H1 (cell line): Measurements from ENCODE around the gene CLIC3. TPM values are rescaled to one million over a fixed set of nuclear protein-coding genes. Genes with fewer than 3 reads are reported as not detected.

Experiments used
- CTCF ChIA-PET: fragments of 300-600 bp; sonication (Branson Sonifier 250); formaldehyde crosslinking; loops from one replicate; lab custom pipeline; 2021; ENCODE audit not compliant: partially characterized antibody; lab: Charles Lee
- POLR2A ChIA-PET: fragments of 300-600 bp; sonication (Branson Sonifier 250); formaldehyde crosslinking; loops from one replicate; lab custom pipeline; 2021; ENCODE audit warnings: inconsistent platforms; ENCODE audit not compliant: partially characterized antibody; lab: Charles Lee
- DNase-seq, 2 experiments: peaks; one replicate each; pipeline versions ENCODE4 v3.0.0 to v3.0.0-alpha.2; 2010 to 2022; ENCODE audit warnings: low spot score in 2 of 2, low read depth in 1 of 2, mixed read lengths in 1 of 2
- FAIRE-seq: peaks from 2 replicates; lab custom pipeline; 2011; peaks lifted over from hg19 to GRCh38; lab: Jason Lieb, UNC
- H2AFZ ChIP-seq: 2 replicates; pipeline ENCODE4 v1.8.1; 2012; ENCODE audit warnings: low read length, inconsistent platforms
- H2AK5ac ChIP-seq: 2 replicates; pipeline ENCODE4 v1.6.1; 2013; ENCODE audit warnings: low read depth, low read length
- H2BK120ac ChIP-seq: replicated peaks from 2 replicates; pipeline ENCODE3; 2013; ENCODE audit warnings: low read depth, low read length, inconsistent platforms
- H2BK12ac ChIP-seq: 2 replicates; pipeline ENCODE4 v1.6.1; 2013; ENCODE audit warnings: low read depth, low read length
- H2BK15ac ChIP-seq: 2 replicates; pipeline ENCODE4 v1.6.1; 2013; ENCODE audit warnings: low read length
- H2BK20ac ChIP-seq: 2 replicates; pipeline ENCODE4 v1.6.1; 2013; ENCODE audit warnings: low read length
- H2BK5ac ChIP-seq: 2 replicates; pipeline ENCODE4 v1.6.1; 2013; ENCODE audit warnings: low read depth, low read length
- H3K14ac ChIP-seq: 2 replicates; pipeline ENCODE4 v1.6.1; 2013; ENCODE audit warnings: inconsistent platforms; ENCODE audit not compliant: insufficient read length
- H3K18ac ChIP-seq: 2 replicates; pipeline ENCODE4 v1.6.1; 2013; ENCODE audit warnings: low read length; ENCODE audit errors: extremely low read depth
- H3K23ac ChIP-seq: 2 replicates; pipeline ENCODE4 v1.6.1; 2013; ENCODE audit warnings: inconsistent platforms; ENCODE audit not compliant: insufficient read length
- H3K23me2 ChIP-seq: 2 replicates; pipeline ENCODE4 v1.6.1; 2013; ENCODE audit warnings: low read depth, low read length
- H3K27ac ChIP-seq: 2 replicates; pipeline ENCODE4 v1.6.1; 2011; ENCODE audit warnings: low read depth, low read length, inconsistent platforms
- H3K27me3 ChIP-seq, 4 experiments: replicated peaks in 1 of 4; 1 replicate in 1 of 4; 2 replicates in 3 of 4; pipeline versions ENCODE4 v1.6.1 to v1.8.1; 2011 to 2013; ENCODE audit warnings: low read length in 3 of 4, mild to moderate bottlenecking in 3 of 4, inconsistent platforms in 2 of 4, mixed read lengths in 2 of 4, moderate library complexity in 1 of 4; ENCODE audit not compliant: control insufficient read depth in 3 of 4, insufficient read depth in 3 of 4; ENCODE audit errors: extremely low read depth in 1 of 4
- H3K36me3 ChIP-seq, 4 experiments: 2 replicates each; pipeline versions ENCODE4 v1.6.1 to v1.8.1; 2011 to 2013; ENCODE audit warnings: mild to moderate bottlenecking in 4 of 4, low read length in 3 of 4, moderate library complexity in 2 of 4, control low read depth in 1 of 4, inconsistent platforms in 1 of 4; ENCODE audit not compliant: insufficient read depth in 4 of 4, control insufficient read depth in 2 of 4
- H3K4ac ChIP-seq: replicated peaks from 2 replicates; pipeline ENCODE3; 2013; ENCODE audit warnings: low read length, low read depth, mixed read lengths, inconsistent platforms; ENCODE audit not compliant: insufficient read length
- H3K4me1 ChIP-seq, 4 experiments: replicated peaks in 1 of 4; 1 replicate in 1 of 4; 2 replicates in 3 of 4; pipeline versions ENCODE4 v1.6.1 to v1.8.1; 2011 to 2013; ENCODE audit warnings: low read length in 3 of 4, inconsistent platforms in 2 of 4, mixed read lengths in 1 of 4; ENCODE audit not compliant: insufficient read depth in 4 of 4, control insufficient read depth in 3 of 4
- H3K4me2 ChIP-seq, 2 experiments: 2 replicates each; pipeline versions ENCODE4 v1.6.1 to v1.8.1; 2011 to 2013; ENCODE audit warnings: low read depth in 2 of 2, low read length in 2 of 2, control low read depth in 1 of 2, inconsistent platforms in 1 of 2, mild to moderate bottlenecking in 1 of 2; ENCODE audit not compliant: insufficient read depth in 1 of 2
- H3K4me3 ChIP-seq, 4 experiments: fragments of 200-600, 300-600 bp in 1 of 4; sonication (generic), shearing (Covaris generic), sonication (Bioruptor Twin) in 1 of 4; 2 replicates each; pipeline versions ENCODE4 v1.5.1 to v1.8.1; 2011 to 2016; ENCODE audit warnings: low read length in 4 of 4, low read depth in 3 of 4, control low read depth in 2 of 4, inconsistent platforms in 2 of 4, mild to moderate bottlenecking in 2 of 4, mixed read lengths in 1 of 4, moderate library complexity in 1 of 4; ENCODE audit not compliant: insufficient read depth in 2 of 4; ENCODE audit errors: extremely low read depth in 1 of 4
- H3K56ac ChIP-seq: replicated peaks from 2 replicates; pipeline ENCODE3; 2013; ENCODE audit warnings: low read depth, mild to moderate bottlenecking, mixed read lengths, low read length, inconsistent platforms; ENCODE audit not compliant: insufficient read length
- H3K79me1 ChIP-seq: 2 replicates; pipeline ENCODE4 v1.6.1; 2013; ENCODE audit warnings: low read depth, low read length, control low read depth
- H3K79me2 ChIP-seq, 2 experiments: 2 replicates each; pipeline versions ENCODE4 v1.6.1 to v1.8.1; 2012 to 2013; ENCODE audit warnings: low read length in 2 of 2, mild to moderate bottlenecking in 2 of 2, inconsistent platforms in 1 of 2; ENCODE audit not compliant: insufficient read depth in 2 of 2, control insufficient read depth in 1 of 2
- H3K9ac ChIP-seq, 4 experiments: replicated peaks in 1 of 4; 1 replicate in 1 of 4; 2 replicates in 3 of 4; pipeline versions ENCODE4 v1.6.1 to v1.8.1; 2011 to 2013; ENCODE audit warnings: low read depth in 3 of 4, low read length in 3 of 4, control low read depth in 2 of 4, mild to moderate bottlenecking in 2 of 4, moderate library complexity in 2 of 4, inconsistent platforms in 1 of 4; ENCODE audit errors: extremely low read depth in 1 of 4
- H3K9me3 ChIP-seq, 2 experiments: 2 replicates each; pipeline versions ENCODE4 v1.6.1 to v1.8.1; 2012 to 2013; ENCODE audit warnings: mild to moderate bottlenecking in 2 of 2, moderate library complexity in 2 of 2, control low read depth in 1 of 2, inconsistent platforms in 1 of 2, low read depth in 1 of 2, low read length in 1 of 2, mixed read lengths in 1 of 2; ENCODE audit not compliant: insufficient read depth in 2 of 2
- H4K20me1 ChIP-seq, 2 experiments: replicated peaks in 1 of 2; 2 replicates each; pipeline versions ENCODE3 to v1.8.1; 2011 to 2013; ENCODE audit warnings: inconsistent platforms in 2 of 2, low read length in 2 of 2, mild to moderate bottlenecking in 1 of 2; ENCODE audit not compliant: insufficient read depth in 2 of 2, control insufficient read depth in 1 of 2
- H4K5ac ChIP-seq: 2 replicates; pipeline ENCODE4 v1.6.1; 2013; ENCODE audit warnings: low read length, low read depth, mixed read lengths, inconsistent platforms; ENCODE audit not compliant: insufficient read length
- H4K8ac ChIP-seq: 2 replicates; pipeline ENCODE4 v1.8.0; 2013; ENCODE audit warnings: mild to moderate bottlenecking, moderate library complexity, low read length, inconsistent platforms; ENCODE audit not compliant: insufficient read depth; ENCODE audit errors: extremely low read depth
- H4K91ac ChIP-seq: replicated peaks from 2 replicates; pipeline ENCODE3; 2013; ENCODE audit warnings: low read length, mixed read lengths, inconsistent platforms; ENCODE audit not compliant: insufficient read length
- CHD2 ChIP-seq: IDR thresholded peaks from 2 replicates; pipeline ENCODE4 v1.6.1; 2012; ENCODE audit warnings: low read length, improper control_type of control experiment
- FOSL1 ChIP-seq: IDR thresholded peaks from 2 replicates; pipeline ENCODE4 v1.6.1; 2011; ENCODE audit warnings: mild to moderate bottlenecking, low read depth, low read length, moderate library complexity; ENCODE audit not compliant: insufficient read depth
- POLR2A ChIP-seq, 2 experiments: IDR thresholded peaks; 1 replicate in 1 of 2; 2 replicates in 1 of 2; pipeline ENCODE4 v1.6.1; 2011; ENCODE audit warnings: low read depth in 2 of 2, low read length in 2 of 2, mild to moderate bottlenecking in 2 of 2; ENCODE audit errors: control extremely low read depth in 1 of 2
- POU5F1 ChIP-seq: IDR thresholded peaks from 2 replicates; pipeline ENCODE4 v1.6.1; 2011; ENCODE audit warnings: low read depth, mild to moderate bottlenecking, low read length, moderate library complexity
- WGBS, 2 experiments: shearing (Covaris generic) in 1 of 2; methylation state at CpG; one replicate each; pipeline versions ENCODE4 v1.1.6 to v1.1.7; 2013 to 2015; ENCODE audit warnings: low lambda C conversion rate in 2 of 2, mixed read lengths in 2 of 2, inconsistent platforms in 1 of 2, low coverage in 1 of 2, missing lambda C conversion rate in 1 of 2; ENCODE audit not compliant: insufficient replicate concordance in 2 of 2, insufficient coverage in 1 of 2, insufficient read length in 1 of 2; ENCODE audit errors: extremely low coverage in 1 of 2, missing lambda C conversion rate in 1 of 2; 5-methylcytosine and 5-hydroxymethylcytosine counted together
- polyA plus RNA-seq, 7 experiments: library from polyadenylated mRNA; depleted of rRNA in 3 of 7; stranded (reverse) in 5 of 7; unstranded in 2 of 7; fragments of >200 nt in 5 of 7; fragments of 200-250 nt in 2 of 7; gene quantifications; 1 replicate in 5 of 7; 2 replicates in 1 of 7; 4 replicates in 1 of 7; pipeline versions ENCODE4 v1.2.1 to v1.2.3, GENCODE V29; 2011 to 2013; ENCODE audit warnings: missing spikeins in 2 of 7, mixed read lengths in 2 of 7
- total RNA-seq: library from RNA; stranded (reverse); fragmentation: NEBNext Ultra II Directional; extraction: Animal tissue kit (Norgen Biotek cat#: 25700); gene quantifications from 2 replicates; pipeline ENCODE4 v1.2.1, GENCODE V29; 2021
- TF ChIP-seq, protein P1 (sequence below): IDR thresholded peaks from 2 replicates; pipeline ENCODE4 v1.6.1; 2012; ENCODE audit warnings: inconsistent platforms
- TF ChIP-seq, protein P2 (sequence below): IDR thresholded peaks from 2 replicates; pipeline ENCODE4 v1.6.1; 2011; ENCODE audit warnings: low read length, improper control_type of control experiment

Gene CLIC3
- total and polyA plus RNA-seq, 2 of the 8 experiments (the other 6 are each of a cell fraction or from before 2014, with no cell fraction given): 0.12 TPM; not detected in 1

DNA sequence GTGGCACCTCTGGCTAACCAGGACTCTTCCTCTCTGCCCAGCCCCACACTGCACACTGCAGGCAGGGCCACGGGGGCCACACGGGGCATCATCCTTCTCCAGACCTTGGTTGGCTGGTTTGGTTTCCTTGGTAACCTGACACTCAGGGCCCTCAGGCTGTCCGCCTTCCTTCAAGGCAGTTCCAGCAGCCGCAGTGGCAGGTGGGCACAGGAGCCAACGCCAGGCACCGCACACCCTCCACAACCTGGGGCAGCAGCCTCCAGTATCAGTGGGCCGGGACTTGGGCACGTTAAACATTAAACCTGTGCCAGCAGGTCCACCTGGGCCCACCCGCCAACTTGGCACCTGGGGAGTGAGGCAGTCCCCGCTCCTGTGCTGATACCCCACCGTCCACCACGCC is 47.7 kb upstream of the CLIC3 start:
- Histone ChIP-seq H3K4me1 (peaks cover 3 to 13% (median 7%) of the 10 kb centered on the region in 4 experiments; a peak in 6 of 7 replicates), H3K4me2 (no peak overlapping the region; a peak in 1 of 4 replicates), H2BK5ac (no peak overlapping the region), H4K91ac (no peak overlapping the region), H4K5ac (no peak overlapping the region), H2AK5ac (0 out of 2 replicates have a peak overlapping the region, but pooled peaks have one; percentile 24), H4K20me1 (peaks cover 8 to 20% of the 10 kb centered on the region in 2 experiments), H3K23ac (no peak overlapping the region), H2BK12ac (no peak overlapping the region), H3K56ac (no peak overlapping the region), H3K4ac (no peak overlapping the region), H2BK15ac (no peak overlapping the region), H3K23me2 (peaks cover 12% of the 10 kb centered on the region; the same call in 1 of the 2 replicates), H2BK20ac (no peak overlapping the region), H4K8ac (no peak overlapping the region), H3K79me1 (peaks cover 9% of the 10 kb centered on the region), H3K18ac (no peak overlapping the region), H2BK120ac (no peak overlapping the region), H3K9ac (no peak overlapping the region), H3K14ac (no peak overlapping the region), H3K27ac (no peak overlapping the region), H3K79me2 (peaks cover 0 to 4% of the 10 kb centered on the region in 2 experiments; a peak in 1 of 4 replicates), H3K27me3 (peaks cover 12 to 33% (median 22%) of the 10 kb centered on the region in 4 experiments), H3K4me3 (no peak overlapping the region), H3K36me3 (peaks cover 0 to 3% (median 0%) of the 10 kb centered on the region in 4 experiments; a peak in 1 of 8 replicates), H2AFZ (no peak overlapping the region), H3K9me3 (no peaks in the 10 kb centered on the region)
- CTCF ChIA-PET: interaction anchor here (0.9 to 4.1 kb wide), 8 partner anchors 9 to 96 kb away, joined by 3 to 27 read pairs (median 8); partner anchors contain the start of gene FUT7
- POLR2A ChIA-PET: interaction anchor here (2.4 kb wide), 1 partner anchor 14 kb away, joined by 5 read pairs; no protein-coding TSS in a partner anchor
- no peak for DNase-seq
- no peak for FAIRE-seq
- 85% methylated on average over 10 of the region's 12 CpGs; no CpG with 5 or more reads in 1 of the 2 experiments for WGBS, 2 experiments
- TF ChIP-seq POLR2A (IDR thresholded peaks at IDR 0.05; ENCODE audit: control extremely low read depth in 1 of 2, low read depth in 2 of 2, low read length in 2 of 2): no peak
- TF ChIP-seq, protein P1, sequence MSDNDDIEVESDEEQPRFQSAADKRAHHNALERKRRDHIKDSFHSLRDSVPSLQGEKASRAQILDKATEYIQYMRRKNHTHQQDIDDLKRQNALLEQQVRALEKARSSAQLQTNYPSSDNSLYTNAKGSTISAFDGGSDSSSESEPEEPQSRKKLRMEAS: no peak
- TF ChIP-seq CHD2: no peak
- no peak for TF ChIP-seq FOSL1
- no peak for TF ChIP-seq POU5F1
- TF ChIP-seq, protein P2, sequence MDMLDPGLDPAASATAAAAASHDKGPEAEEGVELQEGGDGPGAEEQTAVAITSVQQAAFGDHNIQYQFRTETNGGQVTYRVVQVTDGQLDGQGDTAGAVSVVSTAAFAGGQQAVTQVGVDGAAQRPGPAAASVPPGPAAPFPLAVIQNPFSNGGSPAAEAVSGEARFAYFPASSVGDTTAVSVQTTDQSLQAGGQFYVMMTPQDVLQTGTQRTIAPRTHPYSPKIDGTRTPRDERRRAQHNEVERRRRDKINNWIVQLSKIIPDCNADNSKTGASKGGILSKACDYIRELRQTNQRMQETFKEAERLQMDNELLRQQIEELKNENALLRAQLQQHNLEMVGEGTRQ: no peak
